Upper lobe of left lung (tissue), 4 donors: Measurements from ENCODE around the gene ST6GALNAC1.

ENCODE experiments used
- EP300 ChIP-seq, 4 donors: sonication (generic); formaldehyde crosslinking; IDR thresholded peaks; one replicate each; pipeline ENCODE4 v1.5.1; 2017; ENCODE audit warnings: antibody characterized with exemption in 4 of 4, control low read depth in 2 of 4
- POLR2A ChIP-seq, 4 donors: fragments of 450-650 bp; IDR thresholded peaks; one replicate each; pipeline ENCODE4 v1.5.1; 2016 to 2017; ENCODE audit warnings: antibody characterized with exemption in 4 of 4, mild to moderate bottlenecking in 2 of 4
- POLR2AphosphoS5 ChIP-seq, 2 donors: sonication (generic); formaldehyde crosslinking; IDR thresholded peaks; one replicate each; pipeline ENCODE4 v1.5.1; 2017; ENCODE audit warnings: antibody characterized with exemption in 2 of 2
- TF ChIP-seq, protein P1 (sequence below), 6 experiments: fragments of 450-650 bp in 4 of 6; fragments of 200-600 bp in 2 of 6; sonication (generic) in 2 of 6; IDR thresholded peaks; one replicate each; pipeline ENCODE4 v1.5.1; 2016 to 2019; ENCODE audit warnings: antibody characterized with exemption in 6 of 6

DNA sequence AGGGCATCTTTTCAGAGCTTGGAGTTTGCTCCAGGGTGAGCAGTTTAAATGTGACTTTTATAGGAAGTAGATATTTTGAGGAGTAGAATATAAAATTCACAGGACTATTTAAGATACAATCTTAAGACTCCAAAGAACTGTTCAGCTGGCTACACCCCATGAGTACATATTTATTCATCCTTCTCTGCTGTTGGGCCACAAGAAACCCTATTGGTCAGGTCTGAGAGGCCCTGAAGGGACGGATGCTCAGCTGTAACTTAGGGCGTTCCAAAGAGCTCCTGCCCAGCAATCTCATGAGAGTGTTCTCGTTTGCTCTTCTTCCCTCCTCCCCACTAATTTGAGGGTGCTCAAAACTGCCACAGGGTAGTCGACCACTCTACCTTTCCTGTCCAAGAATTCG is 65.2 kb downstream of the ST6GALNAC1 start:
- TF ChIP-seq POLR2AphosphoS5 (IDR thresholded peaks at IDR 0.05) (no peak), POLR2A (IDR thresholded peaks at IDR 0.05) (no peak), EP300 (IDR thresholded peaks at IDR 0.05) (no peak)
- TF ChIP-seq, protein P1, sequence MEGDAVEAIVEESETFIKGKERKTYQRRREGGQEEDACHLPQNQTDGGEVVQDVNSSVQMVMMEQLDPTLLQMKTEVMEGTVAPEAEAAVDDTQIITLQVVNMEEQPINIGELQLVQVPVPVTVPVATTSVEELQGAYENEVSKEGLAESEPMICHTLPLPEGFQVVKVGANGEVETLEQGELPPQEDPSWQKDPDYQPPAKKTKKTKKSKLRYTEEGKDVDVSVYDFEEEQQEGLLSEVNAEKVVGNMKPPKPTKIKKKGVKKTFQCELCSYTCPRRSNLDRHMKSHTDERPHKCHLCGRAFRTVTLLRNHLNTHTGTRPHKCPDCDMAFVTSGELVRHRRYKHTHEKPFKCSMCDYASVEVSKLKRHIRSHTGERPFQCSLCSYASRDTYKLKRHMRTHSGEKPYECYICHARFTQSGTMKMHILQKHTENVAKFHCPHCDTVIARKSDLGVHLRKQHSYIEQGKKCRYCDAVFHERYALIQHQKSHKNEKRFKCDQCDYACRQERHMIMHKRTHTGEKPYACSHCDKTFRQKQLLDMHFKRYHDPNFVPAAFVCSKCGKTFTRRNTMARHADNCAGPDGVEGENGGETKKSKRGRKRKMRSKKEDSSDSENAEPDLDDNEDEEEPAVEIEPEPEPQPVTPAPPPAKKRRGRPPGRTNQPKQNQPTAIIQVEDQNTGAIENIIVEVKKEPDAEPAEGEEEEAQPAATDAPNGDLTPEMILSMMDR (IDR thresholded peaks at IDR 0.05) = no peak
